Esophagus muscularis mucosa (tissue), 3 donors: ENCODE results near the gene NPRL2.

Source experiments
- EP300 ChIP-seq: sonication (generic); formaldehyde crosslinking; IDR thresholded peaks from one replicate; pipeline ENCODE4 v1.6.1; 2017; ENCODE audit warnings: antibody characterized with exemption
- TF ChIP-seq, protein P1 (sequence below), 3 experiments: fragments of 200-600 bp in 2 of 3; fragments of 450-650 bp in 1 of 3; sonication (generic) in 2 of 3; IDR thresholded peaks; one replicate each; pipeline ENCODE4 v1.5.1; 2017 to 2019; ENCODE audit warnings: antibody characterized with exemption in 3 of 3, mild to moderate bottlenecking in 2 of 3, moderate library complexity in 1 of 3

GRCh38 chr3:50342813-50343633 is 7.6 kb downstream of the NPRL2 start:
- no peak for TF ChIP-seq EP300
- TF ChIP-seq, protein P1, sequence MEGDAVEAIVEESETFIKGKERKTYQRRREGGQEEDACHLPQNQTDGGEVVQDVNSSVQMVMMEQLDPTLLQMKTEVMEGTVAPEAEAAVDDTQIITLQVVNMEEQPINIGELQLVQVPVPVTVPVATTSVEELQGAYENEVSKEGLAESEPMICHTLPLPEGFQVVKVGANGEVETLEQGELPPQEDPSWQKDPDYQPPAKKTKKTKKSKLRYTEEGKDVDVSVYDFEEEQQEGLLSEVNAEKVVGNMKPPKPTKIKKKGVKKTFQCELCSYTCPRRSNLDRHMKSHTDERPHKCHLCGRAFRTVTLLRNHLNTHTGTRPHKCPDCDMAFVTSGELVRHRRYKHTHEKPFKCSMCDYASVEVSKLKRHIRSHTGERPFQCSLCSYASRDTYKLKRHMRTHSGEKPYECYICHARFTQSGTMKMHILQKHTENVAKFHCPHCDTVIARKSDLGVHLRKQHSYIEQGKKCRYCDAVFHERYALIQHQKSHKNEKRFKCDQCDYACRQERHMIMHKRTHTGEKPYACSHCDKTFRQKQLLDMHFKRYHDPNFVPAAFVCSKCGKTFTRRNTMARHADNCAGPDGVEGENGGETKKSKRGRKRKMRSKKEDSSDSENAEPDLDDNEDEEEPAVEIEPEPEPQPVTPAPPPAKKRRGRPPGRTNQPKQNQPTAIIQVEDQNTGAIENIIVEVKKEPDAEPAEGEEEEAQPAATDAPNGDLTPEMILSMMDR (IDR thresholded peaks at IDR 0.05), result no peak
